Posterior vena cava (tissue), 2 donors: ENCODE results near the gene GATB. TPM values are rescaled to one million over a fixed set of nuclear protein-coding genes. Genes with fewer than 3 reads are reported as not detected.

Experiments
- DNase-seq: peaks from one replicate; pipeline ENCODE4 v3.0.0-alpha.2; 2020; ENCODE audit warnings: low spot score
- intact Hi-C, 2 donors: fragments of 100-400 bp; cut with DNase I; formaldehyde crosslinking; loops; one replicate each; pipeline versions ENCODE4 v1.14.1 to v1.14.2; 2022 to 2023
- total RNA-seq, 2 donors: library from RNA; stranded (reverse); fragmentation: NEBNext Ultra II Directional; extraction: Animal tissue kit (Norgen Biotek cat#: 25700); gene quantifications; one replicate each; pipeline ENCODE4 v1.2.1, GENCODE V29; 2021
- donor health status: DM: yes; HTN: yes; CAD: no.
- donor health status: DM: yes; HTN: yes; CAD: no.

Gene GATB
- total RNA-seq, 2 donors from 2014 or later, result 11.2 to 14.2 TPM

DNA sequence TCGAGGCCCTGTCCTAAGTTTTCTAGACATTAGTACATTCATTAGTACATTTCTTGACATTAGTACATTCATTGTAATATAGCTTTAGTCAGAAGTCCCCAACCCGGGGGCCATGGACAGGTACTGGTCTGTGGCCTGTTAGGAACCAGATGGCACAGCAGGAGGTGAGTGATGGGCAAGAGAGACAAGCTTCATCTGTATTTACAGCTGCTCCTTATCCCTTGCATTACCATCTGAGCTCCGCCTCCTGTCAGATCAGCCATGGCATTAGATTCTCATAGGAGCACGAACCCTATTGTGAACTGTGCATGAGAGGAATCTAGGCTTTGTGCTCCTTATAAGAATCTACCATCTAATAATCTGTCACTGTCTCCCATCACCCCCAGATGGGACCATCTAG lies 48.0 kb downstream of the GATB start:
- intact Hi-C loops, result no loop called here
- DNase-seq, result no peak

- intact Hi-C loops, result no loop called here
- DNase-seq, result no peak
These were observed 49.2 kb downstream of the GATB start for GRCh38 chr4:151711646-151712045.

DNA sequence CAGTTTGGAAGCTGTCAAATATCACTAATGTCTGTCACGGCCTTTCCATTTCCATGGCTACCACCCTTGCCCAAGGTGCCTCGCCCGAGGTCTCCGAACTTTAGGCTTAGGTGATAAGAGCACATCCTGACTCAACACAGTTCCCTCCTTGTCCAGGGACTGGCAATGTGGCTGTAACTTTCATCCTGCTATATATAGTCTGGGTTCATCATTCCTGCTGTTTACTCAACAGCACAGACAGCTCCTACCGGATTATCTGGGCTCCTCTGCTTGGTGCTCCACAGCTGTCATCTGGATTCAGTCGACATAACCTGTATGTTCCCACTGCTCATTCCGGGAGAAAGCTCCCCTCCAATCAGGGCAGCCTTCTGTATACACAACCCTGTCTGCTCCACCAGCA lies 51.2 kb downstream of the GATB start:
- no peak for DNase-seq
- intact Hi-C loops, result no loop called here

- DNase-seq, result no peak
- intact Hi-C loops, result no loop called here
These were observed 51.7 kb downstream of the GATB start for GRCh38 chr4:151709071-151709470.

DNA sequence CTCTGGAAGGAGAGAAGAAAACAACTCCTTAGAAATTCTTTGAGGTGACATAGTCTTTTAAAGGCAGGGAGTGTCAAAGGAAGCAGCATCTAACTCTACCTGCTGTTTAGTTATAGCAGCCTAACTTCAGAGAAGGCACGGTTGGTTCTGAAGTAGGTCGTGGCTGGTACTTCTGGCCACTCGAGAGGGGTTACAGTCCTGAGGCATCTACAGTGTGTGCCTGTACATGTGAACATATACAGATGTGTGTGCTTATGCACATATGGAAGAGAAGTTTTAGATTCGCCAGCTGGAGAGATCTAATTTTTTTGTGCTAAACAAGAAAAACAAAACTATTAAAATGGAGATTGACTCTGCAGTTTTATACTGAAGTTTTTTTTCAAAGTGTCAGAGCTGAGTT lies 52.7 kb downstream of the GATB start:
- intact Hi-C loops, result no loop called here
- no peak for DNase-seq

- intact Hi-C loops, result no loop called here
- no peak for DNase-seq
These were observed 57.4 kb downstream of the GATB start for GRCh38 chr4:151703401-151703800.

- DNase-seq, result no peak
These were observed 58.6 kb downstream of the GATB start for GRCh38 chr4:151702256-151702655.

GRCh38 chr4:151700566-151701316 lies 60.1 kb downstream of the GATB start:
- intact Hi-C loops, result no loop called here
- no peak for DNase-seq

More at GRCh38 chr4:151702256-151702655, 58.6 kb downstream of the GATB start:
- intact Hi-C loops, result no loop called here

DNA sequence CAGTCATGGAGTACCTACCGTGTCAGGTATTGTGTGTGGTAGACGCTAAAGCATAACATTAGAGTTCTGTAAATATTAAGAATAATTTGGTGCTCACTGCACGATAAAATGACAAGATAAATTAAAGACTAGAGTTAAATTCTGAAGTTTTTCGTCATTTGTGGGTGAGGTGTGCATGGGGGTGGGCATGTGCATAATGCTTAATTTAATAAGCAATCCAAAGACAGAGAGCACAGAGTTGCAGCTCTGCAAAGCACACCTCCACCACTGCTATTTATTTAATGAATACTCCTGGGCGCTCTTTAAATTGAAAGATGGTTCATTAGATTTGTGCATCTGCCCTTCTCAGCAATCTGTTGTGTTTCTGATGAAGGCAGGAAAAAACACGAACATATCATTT lies 62.6 kb downstream of the GATB start:
- intact Hi-C loops, result no loop called here
- DNase-seq, result no peak

GRCh38 chr4:151694961-151695720 lies 65.7 kb downstream of the GATB start:
- no peak for DNase-seq
- intact Hi-C loops, result no loop called here

GRCh38 chr4:151692821-151693673 lies 67.8 kb downstream of the GATB start:
- intact Hi-C loops, result no loop called here
- no peak for DNase-seq

DNA sequence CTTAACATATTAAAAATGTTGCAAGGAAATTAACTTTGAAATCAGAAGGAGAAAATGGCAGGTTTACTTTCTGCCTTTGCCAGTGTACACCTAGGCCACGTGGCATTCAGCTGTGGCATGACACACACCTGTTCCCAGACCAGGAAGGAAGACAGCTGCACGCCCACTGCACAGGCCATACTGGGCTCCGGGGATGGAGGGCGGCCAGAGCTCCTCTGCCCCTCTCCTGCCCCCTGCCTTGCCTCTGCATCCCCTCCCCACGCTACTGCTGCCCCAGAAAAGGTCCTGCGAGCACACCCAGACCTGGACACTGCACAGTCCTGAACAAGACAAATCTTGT lies 68.4 kb downstream of the GATB start:
- DNase-seq, result no peak
- intact Hi-C loops, result no loop called here

DNA sequence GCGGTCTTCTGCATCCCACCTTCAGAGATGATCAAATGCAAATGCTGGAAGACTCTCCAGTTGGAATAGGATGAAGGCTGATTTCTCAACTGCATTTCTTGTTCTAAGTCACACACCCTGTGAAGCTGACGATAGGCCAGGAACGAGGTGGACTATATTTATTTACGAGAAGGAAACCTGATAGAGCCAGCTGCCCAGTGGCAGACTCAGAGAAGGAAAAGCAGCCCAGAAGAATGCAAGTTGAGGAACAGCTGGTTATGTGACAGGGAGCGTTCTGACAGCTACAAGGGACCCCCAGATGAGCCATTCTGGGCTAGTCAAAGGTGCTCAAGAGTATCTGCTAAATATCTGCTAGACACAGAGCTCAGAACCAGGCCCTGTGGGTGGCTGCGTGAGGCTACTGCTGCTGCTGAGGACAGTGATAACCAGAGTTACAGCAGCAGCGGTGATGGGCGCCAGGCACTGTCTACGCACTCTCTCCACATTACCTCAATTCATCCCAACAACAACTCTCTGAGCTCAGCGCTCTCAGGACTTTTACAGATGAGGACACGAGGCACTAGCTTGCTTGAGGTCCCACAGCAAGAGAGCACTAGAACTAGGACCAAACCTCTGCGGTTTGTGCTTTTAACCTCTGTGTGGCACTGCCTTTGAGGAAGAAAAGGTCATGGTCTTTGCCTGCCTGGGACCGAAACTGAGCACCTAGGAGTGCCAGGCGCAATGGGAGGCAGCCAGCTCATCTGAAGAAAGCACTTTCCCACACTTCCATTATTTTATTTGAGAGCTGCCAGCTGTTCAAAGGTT lies 69.0 kb downstream of the GATB start:
- intact Hi-C loops, result no loop called here
- DNase-seq, result no peak

- intact Hi-C loops, result no loop called here
- DNase-seq, result no peak
These were observed 69.9 kb downstream of the GATB start for GRCh38 chr4:151690876-151691275.

GRCh38 chr4:151690164-151690870 lies 70.5 kb downstream of the GATB start:
- intact Hi-C loops, result no loop called here
- no peak for DNase-seq

- intact Hi-C loops, result no loop called here
- no peak for DNase-seq
These were observed 71.4 kb downstream of the GATB start for GRCh38 chr4:151689211-151689991.

- no peak for DNase-seq
- intact Hi-C loops, result no loop called here
These were observed 72.1 kb downstream of the GATB start for GRCh38 chr4:151688785-151689043.
